Activated naive CD4-positive, alpha-beta T cell treated with Interleukin-2 at 50 U/mL for 16 hours (primary cell): ENCODE measurements around the gene LRFN2.

Experiments
- DNase-seq: peaks from one replicate; pipeline ENCODE4 v3.0.0-alpha.2; 2020

Gene LRFN2

DNA sequence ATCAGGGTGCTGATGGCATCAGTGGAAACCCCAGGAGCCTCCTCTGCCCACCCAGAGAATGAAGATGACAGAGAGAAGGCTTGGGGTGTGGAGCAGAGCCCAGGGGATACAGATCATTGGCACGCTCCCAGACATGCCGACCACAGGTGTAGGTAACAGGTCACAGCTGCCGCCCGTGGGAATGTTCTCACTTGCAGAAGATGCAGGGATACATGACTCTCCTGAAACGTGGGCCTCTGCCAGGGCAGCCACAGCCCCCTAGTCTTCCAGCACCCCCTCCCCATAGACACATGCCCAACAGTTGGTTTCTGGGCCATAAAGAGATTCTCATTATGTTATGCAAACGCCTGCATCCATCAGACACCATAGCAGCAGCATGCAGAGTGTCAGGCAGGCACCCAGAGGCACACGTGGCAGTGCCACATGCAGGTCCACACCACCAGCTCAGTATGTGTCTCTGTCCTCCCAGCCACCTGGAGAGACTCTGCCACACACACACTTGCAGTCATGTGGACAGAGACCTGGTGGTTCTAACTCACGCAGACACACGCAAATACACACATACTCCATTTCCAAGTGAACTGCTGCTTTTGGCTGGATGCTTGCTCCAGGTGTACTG, 45.5 kb downstream of the LRFN2 start:
- DNase-seq: no peak

DNA sequence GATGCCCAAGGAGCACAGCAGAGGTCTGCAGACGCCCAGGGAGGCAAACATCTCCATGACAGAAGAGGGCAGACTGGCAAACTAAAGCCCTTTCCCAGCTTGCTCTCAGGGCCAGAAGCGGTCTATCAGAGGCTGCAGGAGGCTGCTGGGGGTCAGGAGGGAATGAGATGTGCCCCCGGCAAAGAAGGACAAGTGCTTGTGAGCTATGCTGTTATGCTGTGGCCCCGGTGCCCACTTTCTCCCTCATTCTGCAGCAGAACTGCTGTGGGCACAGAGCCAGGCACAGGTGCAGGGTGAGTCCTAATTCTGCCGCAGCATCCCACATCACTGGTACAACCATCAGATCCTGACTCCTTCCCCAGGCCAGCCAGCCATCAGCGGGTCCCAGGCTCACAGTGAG, 46.4 kb downstream of the LRFN2 start:
- DNase-seq: no peak

DNA sequence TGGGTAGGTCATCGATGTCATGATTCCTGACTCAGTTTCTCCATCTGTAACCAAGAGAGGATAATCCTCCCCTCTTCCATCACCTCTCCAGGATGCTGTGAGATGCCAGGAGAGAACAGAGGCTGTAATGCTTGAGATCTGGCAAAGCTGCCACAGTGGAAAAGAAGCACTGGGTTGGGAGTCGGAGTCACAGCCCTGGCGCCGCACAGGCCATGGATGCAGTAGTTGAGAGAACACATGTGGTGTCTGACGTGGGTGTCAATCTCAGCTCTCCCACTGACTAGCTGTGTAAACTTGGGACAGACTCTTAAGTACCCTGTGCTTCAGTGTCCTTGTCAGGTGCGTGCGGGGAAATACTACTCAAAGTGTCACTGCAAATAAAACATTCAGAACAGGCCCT, 47.3 kb downstream of the LRFN2 start:
- no peak for DNase-seq

DNA sequence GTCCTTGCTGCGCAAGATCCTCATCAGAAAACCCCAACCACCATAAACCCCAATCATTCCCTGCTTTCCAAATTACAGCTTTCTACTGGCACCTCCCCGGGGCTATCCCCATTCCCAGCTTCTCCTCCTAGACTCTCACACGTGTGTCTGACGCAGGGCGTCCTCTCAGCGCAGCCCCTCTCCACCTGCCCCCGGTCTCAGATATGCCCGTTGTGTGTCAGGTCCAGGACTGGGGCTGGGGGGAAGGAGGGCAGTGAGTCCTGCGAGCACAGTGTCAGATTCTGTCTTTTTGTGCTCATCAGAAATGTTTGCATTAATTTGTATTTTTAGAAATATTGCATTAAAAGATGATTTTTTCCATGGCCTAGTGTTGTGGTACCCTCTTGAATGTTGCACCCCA, 48.6 kb downstream of the LRFN2 start:
- DNase-seq: no peak

DNA sequence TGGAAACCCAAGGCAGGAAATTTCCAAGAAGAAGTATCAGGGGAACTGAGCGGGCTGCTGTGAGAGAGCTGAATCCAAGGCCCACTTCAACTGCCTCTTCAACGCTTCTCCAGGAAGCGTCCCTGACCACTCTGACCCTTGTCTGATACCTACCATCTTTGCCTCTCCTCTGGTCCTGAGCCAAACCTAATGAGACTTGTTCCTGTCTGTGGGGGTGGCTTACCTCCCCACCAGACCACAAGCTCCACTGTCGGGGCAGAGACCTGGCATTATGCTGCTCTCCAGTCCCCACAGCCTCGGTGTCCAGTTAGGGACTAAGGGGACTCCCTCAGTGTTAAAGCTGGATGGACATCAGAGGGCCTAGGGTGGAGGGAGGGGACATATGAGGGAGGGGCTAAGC, 49.7 kb downstream of the LRFN2 start:
- DNase-seq: no peak

DNA sequence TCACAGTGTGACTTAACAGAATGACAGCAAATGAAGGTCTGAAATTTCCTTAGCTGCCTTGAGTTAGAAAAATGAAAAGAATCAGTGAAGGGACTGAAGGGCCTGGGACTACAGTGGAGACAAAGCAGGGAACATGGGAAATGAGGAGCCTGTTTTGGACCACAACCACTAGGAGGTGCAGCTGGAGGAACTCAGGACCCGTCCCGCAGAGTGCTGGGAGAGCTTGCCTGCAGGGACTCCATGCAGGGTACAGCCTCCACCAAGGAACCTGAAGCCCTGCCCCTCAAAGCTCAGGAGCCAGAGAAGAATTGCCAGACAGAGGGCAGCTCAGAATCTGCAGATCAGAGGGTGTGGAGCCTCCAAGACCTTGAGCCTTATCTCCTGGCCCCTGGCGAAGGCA, 50.7 kb downstream of the LRFN2 start:
- no peak for DNase-seq

DNA sequence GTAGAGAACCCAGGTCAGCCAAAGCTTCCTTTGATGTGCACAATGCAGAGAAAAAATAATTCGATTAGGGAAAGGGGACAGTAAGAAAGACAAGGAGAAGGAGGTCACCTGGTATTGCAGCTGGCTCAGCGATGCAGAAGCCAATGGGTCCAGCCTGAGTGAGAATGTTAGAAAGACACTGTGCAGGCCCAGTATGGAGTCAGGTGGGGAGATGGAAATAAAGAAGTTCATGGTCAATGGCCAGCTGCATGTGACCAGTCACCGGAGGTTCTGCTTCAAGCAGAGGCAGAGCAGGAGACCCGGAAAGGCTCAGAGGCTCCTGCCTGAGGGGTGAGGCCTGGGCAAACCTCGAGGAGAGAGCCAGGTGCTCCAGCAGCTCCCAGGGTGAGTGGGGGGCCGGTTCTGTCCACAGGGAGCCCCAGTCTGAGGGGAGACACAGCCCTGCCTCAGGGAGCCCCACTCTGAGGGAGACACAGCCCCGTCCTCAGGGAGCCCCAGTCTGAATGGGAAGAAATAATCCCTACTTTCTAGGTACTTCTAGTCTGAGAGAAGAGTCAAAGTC, 51.3 kb downstream of the LRFN2 start:
- no peak for DNase-seq

DNA sequence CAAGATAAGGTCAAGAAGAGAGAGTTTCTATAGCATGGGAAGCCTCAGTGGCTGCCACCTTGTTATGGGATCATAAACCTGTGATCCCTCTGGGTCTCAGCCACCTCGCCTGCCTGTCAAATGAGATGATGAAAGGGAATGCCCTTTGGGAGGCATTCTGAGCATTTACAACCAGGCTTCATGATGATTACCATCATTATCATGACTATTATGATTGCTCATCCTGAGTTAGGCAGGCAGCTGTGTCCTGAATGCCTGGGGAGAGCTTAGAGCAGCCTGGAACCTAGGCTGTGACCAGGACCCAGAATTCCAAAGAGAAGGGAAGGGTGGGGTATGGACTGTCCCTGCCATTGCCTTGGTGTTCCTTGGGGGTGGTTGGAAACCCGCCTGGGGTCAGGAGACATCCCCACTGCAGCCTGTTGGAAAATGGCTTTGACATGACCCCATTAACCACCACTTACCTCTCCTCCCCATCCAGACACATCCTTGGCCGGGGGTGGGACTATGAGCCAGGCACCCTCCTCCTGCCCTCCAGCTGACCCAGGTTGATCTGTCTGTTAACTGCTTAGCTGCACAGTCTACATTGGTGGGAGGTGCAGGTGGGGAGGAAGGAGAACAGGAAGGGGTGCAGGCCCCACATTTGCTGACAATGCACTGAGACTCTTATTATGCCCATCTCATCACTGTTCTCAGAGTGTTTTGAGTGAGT, 51.9 kb downstream of the LRFN2 start:
- DNase-seq: no peak

DNA sequence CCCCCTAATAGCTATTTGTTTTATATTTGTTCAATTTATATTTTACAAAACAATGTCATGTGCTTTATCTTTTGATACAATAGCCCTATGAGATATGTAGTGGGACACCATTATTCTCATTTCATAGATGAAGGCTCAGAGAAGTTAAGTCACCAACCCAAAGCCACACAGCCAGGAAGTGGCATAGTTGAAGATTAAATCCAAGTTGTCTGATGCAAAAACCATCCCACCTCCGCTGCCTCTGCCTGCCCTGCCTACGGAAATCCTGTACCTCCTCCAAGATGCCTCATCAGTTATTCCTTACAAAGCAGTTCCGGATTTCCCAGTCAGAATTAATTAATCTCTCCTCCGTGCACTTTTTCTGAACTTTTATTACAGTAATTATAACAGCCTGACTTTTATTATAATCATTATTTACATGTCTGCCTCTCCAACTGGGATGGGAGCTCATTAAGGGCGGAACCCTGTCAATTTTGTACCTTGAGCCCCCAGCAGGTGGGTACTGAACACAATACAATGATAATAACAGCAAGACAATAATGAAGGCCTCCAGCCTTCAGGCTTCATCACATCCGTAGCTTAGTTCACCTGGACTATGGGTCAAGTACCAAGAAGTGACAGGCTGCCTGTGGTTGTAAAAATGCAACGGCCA, 54.7 kb downstream of the LRFN2 start:
- no peak for DNase-seq

DNA sequence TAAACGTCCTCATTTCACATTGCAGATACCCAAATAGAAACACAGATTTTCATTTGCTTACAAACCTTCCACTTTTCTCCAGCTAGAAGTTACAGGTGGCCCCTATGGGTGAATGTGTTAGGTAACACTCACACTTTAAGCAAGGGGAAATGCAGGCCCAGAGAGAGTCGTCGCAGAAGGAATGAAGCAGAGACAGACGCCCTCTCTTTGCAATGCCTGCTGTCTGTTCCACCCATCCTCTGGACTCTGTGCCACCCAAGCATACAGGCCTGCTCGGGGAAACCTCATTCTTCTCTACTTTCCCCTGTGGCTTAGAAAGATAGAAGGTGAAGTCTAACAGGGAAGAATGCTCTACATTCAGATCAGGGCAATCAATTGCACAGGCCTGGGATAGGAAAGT, 57.2 kb downstream of the LRFN2 start:
- DNase-seq: no peak

DNA sequence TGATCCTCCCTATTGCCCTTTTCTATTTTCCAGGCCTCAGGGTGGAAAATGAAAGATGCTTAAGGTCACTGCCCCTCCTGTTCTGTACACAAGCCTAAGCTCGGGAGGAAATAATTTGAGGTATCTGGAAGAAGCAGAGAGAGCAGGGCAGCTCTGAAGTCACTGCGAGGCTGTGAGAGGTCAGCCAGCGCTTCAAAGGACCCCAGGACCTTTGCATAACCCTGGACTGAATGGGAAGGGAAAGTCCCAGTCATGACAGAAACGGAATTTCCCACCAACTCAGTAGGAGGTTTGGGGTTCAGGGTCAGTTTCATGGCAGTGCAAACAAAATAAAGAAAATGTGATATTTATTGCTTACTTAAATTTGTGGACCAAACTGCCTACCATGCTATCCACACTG, 58.1 kb downstream of the LRFN2 start:
- no peak for DNase-seq

DNA sequence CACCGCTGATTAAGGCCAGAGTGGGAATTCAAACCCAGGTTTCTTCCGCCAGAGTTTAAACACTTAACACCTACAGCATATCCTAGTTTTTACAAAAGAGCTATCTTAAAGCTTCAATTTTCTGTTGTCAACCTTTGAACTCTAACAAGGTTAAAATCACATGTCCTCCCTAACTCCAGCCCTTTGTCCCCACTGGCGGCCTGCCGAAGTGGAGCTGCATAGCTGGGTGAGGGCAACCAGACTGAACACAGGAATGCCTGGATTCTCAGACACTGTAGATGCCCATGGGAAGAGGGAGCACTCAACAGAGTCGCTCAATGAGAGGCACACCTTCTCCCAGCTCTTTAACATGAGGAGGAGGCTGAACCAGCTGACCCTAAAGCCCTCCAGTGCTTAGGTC, 59.1 kb downstream of the LRFN2 start:
- DNase-seq: no peak

DNA sequence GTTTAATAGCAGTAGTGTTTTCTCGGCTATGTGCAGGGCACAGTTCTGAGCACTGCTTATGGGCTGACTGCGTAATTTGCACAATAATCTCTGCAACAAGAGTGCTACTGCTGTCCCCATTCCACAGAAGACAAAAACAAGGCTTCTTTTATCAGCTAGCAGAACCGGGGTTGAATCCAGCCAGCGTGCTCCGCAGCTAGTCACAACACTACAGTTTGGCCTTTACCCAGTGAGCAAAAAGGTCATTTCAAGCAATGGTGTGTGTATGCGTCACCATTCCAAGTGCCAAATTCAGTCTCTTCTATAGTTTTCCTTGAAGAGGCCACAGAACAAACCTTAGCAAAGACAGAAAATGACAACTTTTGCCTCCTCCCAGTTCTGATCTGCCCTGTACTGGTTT, 61.1 kb downstream of the LRFN2 start:
- DNase-seq: no peak

DNA sequence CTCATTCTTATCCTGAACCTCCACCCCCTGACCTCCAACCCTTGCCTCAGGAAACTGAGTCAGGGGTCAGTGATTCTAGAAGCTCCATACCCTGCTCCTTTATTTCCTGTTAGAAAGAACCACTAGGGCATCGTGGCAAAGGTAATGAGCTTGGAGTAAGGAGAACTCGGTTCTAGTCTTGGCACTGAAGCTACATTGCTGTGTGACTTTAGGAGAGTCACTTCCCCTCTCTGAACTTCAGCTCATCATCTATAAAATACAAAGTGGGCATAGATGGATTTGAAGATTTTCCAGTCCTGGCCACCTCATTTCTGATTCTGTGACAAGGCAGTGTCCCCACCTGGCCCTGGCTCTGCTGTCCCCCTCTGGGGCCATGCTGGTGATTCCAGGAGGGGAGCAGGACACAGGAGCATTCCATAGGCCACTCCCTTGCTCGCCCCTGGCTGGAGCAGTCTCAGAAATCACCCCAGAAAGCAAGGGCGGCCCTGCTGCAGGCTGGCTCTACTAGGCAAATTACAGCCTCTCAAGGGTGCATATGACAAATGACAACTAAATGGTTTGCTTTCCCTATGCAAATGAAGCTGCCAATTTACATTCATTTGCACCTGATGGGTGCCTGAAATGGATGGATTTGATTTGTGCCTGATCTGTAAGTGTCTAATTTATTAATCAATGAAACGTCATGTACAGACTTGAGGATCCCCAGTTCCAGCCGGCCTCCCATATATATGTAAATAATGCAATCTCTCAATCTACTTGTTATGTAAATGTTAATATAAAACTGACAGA, 62.2 kb downstream of the LRFN2 start:
- no peak for DNase-seq

DNA sequence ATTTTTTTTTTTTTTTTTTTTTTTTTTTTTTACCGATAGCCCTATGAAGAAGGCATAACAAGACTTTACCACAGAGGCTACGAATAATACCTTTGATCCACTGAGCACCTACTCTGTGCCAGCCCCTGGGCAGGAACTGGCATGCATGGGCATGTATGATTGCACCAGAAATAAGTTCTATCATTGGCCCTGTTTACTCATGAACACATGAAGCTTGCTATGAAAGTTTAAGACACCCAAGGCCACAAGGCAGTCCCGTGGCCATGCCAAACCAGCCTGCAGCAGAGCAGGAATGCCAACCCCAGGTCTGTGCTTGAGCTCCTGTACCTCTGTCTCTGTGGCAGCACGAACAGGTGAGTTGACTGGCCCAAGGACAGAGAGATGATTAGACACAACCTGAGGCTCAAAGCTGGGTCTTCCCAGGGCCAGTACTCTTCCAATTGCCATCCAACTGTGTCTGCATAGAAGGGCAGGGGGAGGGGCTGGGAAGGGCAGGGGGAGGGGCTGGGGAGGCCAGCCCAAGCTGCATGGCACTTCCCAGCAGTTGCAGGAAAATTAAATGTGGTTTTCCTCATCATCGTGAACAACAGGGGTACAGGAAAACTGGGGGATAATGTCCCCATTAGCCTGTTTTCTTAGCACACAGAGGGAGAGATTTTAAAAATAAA, 63.5 kb downstream of the LRFN2 start:
- DNase-seq: no peak

DNA sequence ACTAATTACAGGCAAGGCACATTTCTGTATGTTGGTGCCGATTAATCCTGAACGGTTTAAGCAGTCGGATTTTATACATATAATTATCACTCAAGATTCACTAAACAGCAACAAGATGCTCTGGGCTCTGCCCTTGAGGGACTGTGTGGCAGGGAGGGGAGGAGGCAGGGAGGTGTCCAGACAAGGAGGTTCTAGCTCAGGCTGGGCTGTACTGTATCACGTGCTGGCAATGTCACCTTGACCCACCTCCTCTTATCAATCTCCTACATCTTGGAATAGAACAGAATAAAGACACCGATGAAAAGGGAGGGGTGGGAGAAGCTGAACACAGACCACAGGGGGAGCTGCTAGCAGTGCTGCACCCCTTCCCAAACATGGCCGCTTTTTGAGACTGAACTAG, 65.7 kb downstream of the LRFN2 start:
- no peak for DNase-seq

DNA sequence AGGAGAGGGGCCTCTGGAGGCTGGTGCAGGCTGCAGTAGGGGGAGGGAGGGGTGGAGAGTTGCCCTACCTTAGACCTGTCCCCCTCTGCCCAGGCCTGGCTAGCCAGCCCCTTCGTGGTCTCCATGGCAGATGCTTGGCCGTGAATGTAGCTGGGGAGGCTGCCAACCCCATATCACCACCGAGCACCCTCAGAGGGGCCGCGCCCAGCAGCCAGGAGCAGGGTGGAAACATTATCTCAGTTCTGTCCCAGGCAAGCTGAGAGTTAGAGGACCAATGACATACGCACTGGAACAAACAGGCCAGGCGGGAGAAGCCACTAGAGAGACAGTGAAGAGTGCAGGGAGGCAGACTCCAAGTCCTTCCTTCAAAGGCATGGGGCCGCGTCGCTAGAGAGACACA, 66.5 kb downstream of the LRFN2 start:
- no peak for DNase-seq

DNA sequence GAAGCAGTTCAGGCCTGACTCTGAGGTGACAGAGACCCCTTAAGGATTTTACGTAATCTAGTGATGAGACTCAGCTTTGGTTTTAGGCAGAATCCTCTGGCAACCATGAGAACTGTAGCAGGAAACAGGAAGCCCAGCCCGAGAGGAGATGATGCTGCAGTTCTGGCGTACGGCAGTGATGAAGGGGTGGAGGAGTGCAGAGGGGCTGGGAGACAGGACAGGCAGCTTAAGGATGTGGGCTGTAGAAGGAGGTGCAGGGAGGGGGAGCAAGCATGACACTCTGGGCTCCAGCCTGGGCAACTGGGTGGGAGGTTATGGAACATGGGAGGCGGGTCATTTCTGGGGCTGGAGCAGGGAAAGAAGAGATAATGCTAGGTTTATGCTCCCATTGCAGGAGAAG, 67.1 kb downstream of the LRFN2 start:
- DNase-seq: no peak

DNA sequence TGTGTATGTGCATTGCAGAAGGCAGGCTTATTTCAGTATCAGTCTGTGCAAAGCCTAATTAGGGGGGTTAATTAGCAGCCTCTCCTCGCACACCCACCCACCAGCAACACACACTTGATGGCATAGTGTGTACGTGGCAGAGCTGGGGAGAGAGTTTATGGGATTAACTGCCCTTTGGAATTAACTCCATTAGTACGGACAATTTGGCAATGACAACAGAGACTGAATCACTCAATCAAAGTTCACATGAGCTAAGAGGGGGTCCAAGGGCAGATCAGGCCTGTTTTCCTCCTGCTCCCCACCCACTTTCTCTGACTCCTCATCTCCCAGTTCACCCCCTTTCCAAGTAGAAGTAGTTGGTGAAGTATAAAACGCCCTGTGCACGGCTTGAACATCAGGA, 69.5 kb downstream of the LRFN2 start:
- no peak for DNase-seq

DNA sequence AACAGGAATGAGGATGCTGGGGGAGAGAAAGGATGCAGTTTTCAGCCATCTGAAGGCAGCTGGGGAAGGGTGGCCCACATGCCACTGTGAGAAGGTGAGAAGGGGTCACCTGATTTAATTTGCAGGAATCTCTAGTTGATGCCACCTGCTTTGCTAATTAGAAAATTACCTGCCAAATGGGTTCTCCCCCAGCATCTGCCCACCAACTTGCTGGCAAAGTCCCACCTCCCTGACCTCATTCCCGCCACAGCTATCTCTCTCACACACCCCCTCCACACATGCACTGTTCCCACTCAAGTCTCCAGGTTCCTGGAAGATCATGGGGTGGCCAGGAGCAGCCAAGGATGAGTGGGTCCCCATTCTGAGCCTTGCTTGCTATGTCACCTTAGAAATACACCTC, 70.7 kb downstream of the LRFN2 start:
- DNase-seq: no peak

DNA sequence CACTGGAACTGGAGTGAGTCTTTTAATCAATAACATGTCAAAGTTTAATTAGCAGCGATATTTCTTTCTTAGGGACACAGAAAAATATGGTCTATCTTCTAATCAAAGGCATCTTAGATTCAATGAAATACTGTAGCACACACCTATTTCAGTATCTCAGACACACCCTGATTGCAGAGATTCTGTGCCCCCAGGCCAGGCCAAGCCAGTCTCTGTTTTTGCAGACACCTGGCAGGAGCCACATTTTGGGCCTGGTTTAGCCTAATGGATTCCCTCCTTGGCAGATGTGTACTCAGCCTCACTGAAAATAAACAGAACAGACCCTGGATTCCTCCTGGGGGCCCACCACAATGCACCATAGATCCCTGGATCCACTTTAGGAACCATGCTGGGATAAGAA, 74.8 kb downstream of the LRFN2 start:
- DNase-seq: no peak

DNA sequence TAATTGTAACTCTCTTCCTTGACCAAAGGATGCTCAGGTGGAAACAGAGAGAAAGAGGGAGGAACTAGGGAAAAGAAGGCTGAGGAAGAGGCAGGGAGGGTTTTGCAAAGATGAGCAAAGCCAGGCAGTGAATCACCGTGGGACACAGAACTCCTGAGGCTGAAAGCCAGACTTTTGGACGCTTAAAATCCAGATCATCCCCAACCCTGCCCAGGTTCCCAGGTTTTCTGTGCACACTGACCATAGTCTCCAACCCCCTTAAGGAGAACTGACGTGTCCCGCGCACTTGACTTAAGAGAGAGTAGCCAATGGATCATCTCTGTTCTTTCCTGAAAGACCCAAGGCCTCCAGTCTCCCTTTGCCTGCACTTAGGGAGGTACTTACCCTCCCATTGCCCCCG, 75.3 kb downstream of the LRFN2 start:
- DNase-seq: no peak

DNA sequence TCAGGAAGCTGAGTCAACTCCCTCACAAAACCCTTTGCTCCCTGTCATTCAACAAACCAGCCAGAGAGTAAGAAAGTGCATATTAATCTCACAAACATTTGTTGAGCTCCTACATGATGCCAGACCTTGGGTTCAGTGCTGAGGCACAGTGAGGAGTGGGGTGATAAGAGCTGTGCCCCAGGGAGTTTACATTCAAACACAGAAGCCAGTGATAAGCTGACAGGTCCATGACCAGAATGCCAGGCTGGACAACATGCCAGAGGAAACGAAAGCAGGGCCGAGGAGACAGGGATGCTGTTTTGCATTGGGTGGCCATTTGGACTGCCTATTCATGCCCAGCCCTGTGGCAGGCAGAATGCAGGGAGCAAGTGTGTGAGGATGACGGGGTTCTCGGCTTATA, 76.7 kb downstream of the LRFN2 start:
- DNase-seq: no peak
